CD4-positive, alpha-beta T cell treated with Interleukin-4 for 4 hours (primary cell): ENCODE data around the gene GRHL3.

ENCODE experiments used
- DNase-seq: peaks from one replicate; pipeline ENCODE4 v3.0.0-alpha.2; 2020

The GRHL3 gene

DNA sequence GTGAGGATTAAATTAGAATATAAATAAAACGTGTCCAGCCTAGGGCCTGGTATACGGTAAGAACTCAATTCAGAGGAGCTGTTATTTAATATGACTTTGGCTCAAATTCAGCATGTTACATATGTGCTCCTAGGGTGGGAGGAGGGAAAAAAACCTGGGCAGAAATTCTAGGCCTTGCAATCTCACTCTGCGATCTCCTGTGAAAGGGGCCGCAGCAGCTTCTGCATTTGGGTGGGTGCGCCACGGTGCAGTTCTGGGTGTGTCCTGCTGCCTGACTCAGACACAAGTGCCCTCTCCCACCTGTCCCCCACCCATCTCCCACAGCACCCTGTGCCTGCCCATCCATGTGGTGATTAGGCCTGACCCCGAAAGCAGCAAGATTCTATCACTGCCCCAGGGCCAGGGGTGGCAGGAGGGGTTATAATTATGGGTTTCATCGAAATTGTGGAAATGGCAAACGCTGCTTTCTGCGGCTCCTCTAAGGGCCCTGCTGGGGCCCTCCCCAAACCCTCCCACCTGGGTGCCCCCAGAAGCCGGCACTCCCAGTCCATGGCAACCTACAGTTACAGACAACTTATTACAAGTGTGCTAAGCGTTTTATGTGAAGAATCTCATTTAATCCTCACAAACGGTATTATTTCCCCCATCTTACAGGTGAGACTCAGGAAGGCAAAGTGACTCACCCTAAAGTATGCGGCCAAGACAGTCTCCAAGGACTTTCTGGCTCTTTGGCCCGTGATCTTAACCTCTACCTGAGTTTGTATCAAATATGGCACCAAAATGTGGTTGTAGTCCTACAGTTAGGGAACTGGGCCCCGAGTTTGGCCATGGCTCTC lies 25.5 kb upstream of the GRHL3 start:
- DNase-seq = no peak

GRCh38 chr1:24294228-24294672 lies 24.9 kb upstream of the GRHL3 start:
- DNase-seq = no peak

DNA sequence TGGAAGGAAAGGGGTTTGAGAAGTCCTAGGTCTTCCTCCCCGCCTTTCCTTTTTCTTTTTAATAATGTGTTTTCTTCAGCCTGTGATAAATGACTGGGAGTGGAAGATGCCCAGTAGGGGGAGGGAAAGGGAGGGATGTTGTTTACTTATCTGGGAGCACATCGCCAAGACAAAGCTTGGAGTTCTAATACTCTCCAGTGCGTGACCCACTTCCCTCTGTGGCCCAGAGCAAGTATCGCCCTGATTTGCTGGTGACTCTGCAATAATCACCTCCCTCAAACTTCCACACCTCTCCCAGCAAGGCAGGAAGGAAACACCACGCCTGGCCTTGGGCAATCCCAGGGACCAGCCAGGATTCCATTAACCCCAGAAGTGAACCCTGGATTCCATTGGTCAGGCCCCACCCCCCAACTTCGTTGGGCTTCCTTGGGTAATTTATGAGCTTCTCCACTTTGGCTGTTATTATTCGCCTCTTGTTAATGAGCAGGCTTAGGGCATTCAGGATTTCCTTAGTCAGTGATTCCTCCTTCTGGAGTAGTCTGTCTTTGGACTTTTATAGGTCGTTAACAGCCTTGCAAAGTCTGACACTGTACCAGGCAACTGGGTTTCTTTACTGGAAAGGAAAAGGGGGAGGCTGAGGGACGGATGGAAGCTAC lies 24.3 kb upstream of the GRHL3 start:
- DNase-seq = no peak

- DNase-seq = no peak
Measured at GRCh38 chr1:24295535-24295934, 23.6 kb upstream of the GRHL3 start.

- DNase-seq = no peak
Measured at GRCh38 chr1:24297187-24297851, 21.8 kb upstream of the GRHL3 start.

DNA sequence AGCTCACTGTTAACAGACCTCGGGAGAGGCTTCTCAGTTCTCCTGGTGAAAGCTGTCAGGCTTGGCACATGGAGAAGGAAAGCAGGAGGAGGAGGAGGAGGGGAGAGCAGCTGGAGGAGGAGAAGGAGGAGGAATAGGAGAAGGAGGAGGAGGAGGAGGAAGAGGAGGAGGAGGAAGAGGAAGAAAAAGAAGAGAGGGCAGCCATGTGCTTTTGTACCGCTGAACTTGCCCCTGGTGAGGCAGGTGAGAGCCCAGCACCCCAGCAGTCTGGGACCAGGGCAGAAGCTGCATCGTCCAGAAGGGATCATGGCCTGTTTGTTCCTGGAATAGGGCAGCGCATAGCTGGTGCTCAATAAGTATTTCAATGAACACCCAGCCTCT lies 21.3 kb upstream of the GRHL3 start:
- no peak for DNase-seq

- DNase-seq = no peak
Measured at GRCh38 chr1:24298606-24299005, 20.6 kb upstream of the GRHL3 start.

DNA sequence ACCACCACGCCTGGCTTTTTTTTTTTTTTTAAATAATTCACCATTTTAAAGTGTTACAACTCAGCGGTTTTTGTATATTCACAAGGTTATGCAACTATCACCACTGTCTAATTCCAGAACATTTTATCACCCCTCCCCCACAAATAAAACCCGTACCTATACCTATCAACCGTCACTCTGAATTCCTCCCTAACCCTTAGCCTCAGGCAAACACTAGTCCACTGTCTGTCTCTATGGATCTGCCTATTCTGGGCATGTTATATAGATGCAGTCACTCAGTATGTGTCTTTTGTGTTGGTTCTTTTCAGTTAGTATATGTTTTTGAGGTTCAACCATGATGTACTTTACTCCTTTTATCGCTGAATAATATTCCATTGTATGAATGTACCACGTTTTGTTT lies 19.3 kb upstream of the GRHL3 start:
- no peak for DNase-seq

GRCh38 chr1:24300971-24301784 lies 18.0 kb upstream of the GRHL3 start:
- no peak for DNase-seq

DNA sequence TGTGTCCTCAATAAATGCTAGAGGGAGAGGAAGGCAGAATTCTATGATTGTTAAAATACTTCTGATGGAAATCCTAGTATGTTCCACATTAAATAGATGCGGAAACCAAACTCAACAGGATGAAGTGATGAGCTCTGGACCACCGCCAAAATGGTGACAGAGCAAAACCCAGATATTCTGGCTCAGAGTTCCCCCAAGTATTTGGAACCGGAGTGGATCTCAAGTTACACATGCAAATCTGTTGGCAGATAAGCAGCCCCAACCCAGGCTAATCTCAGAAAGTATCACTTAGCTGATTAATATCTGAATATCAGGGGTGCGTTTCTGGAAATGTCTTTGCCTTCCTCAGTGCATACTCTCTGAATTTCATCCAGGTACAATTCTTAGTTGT lies 17.4 kb upstream of the GRHL3 start:
- no peak for DNase-seq

GRCh38 chr1:24302209-24302611 lies 16.9 kb upstream of the GRHL3 start:
- DNase-seq = no peak

GRCh38 chr1:24303600-24303999 lies 15.6 kb upstream of the GRHL3 start:
- DNase-seq = no peak

GRCh38 chr1:24304763-24305162 lies 14.4 kb upstream of the GRHL3 start:
- DNase-seq = no peak

DNA sequence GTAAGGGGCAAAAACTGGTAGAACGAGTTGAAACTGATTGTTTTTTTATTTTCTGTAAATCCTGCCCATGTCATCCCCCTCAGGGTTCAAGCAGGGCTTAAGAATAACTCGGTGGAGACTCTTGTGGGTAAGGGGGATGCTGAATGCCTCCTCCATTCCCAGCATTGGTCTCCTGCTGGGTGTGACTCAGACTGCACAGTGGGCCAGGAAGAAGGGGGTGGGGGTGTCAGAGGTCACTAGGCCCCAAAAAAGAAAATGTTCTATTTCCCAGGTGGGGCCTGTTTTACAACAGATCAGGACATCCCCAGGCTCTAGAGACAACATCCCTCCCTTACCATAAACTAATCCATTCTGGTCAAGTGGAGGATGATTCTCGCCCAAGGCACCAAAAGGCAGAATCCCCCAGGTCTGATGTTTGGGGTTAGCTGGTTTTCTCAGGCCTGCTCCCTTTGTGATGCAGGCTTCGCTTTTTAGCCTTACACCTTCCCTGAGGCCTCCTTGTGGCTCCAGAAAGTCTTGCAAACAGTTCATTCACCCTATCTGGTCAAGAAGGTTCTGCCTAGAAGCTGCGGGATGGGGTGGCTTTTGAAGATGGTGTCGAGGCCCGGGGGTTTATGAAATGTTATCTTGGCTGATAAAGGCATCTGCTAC lies 10.7 kb upstream of the GRHL3 start:
- DNase-seq = no peak

GRCh38 chr1:24309762-24310485 lies 9.2 kb upstream of the GRHL3 start:
- no peak for DNase-seq

DNA sequence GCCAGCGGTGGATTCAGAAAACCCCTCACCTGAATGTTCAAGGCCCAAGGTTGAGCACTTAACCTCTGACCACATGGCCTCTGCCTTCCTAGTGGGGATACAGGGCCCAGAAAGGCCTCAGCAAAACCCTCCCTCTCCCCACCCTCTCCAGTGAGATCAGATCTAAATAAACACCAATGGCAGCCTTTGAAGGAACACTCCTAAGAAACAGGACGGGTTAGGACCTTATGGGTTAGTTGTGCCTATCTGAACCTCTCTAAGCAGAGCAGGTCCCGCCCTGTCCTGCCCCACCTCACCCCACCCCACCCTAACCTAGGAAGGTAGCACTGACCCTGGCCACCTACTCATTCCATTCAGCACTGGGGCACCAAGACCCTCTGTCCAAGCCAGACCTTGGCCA lies 7.9 kb upstream of the GRHL3 start:
- DNase-seq = no peak

DNA sequence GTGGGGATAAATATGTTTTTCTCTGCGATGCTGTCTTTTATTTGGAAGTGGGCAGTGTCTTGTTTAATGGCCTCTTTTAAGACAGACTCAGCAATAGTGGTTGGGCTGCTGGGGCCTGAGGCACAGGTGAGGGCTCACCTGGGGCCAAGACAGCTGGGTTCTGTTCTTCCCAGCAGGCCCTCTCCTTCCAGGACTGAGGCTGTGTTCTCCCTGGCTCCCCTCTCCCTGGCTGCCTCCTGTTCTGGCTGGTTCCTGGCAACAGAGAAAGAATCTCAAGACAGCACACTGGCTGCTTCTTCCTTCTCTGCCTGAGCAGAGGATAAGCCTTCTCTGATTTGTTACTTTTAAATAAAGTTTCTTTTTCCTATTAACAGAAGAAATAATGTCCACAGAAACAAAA lies 7.4 kb upstream of the GRHL3 start:
- no peak for DNase-seq

GRCh38 chr1:24315391-24315790 lies 3.8 kb upstream of the GRHL3 start:
- no peak for DNase-seq

GRCh38 chr1:24316645-24317044 lies 2.5 kb upstream of the GRHL3 start:
- DNase-seq = no peak

DNA sequence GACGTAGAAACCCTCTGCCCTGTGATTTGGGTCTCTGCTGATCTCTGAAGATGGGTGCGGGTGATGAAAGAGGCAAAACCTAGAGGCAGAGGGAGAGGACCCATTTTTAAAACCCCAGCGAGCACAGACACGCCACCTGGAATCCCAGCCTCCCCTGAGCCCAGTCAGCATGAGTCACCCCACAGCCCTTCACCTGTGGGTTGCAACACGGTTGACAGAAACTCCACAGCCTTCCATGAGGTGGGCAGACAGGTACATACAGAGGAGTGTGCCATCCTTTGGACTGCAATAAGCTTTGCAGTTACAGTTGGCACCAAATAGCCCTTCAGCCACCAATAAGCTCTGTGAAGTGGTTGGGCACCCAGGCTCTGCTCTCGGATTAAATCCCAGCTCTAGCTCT lies 2.1 kb upstream of the GRHL3 start:
- DNase-seq = no peak

- DNase-seq = no peak
Measured at GRCh38 chr1:24317956-24318614, 1.1 kb upstream of the GRHL3 start.
